Transverse colon (tissue), 4 donors: ENCODE data around the gene SPAG6.
A peak's percentile ranks its signal among the peaks of the same experiment; 100 is the strongest.

Source experiments
- CTCF ChIP-seq, 5 experiments: fragments of 200-600 bp in 3 of 5; fragments of 450-650 bp in 2 of 5; sonication (generic) in 3 of 5; IDR thresholded peaks; 1 replicate in 2 of 5; 2 replicates in 3 of 5; pipeline ENCODE4 v1.5.1; 2016 to 2017; ENCODE audit warnings: antibody characterized with exemption in 5 of 5, inconsistent platforms in 3 of 5, mild to moderate bottlenecking in 2 of 5, moderate library complexity in 1 of 5
- POLR2AphosphoS5 ChIP-seq, 3 donors: sonication (generic); formaldehyde crosslinking; IDR thresholded peaks; one replicate each; pipeline ENCODE4 v1.6.1; 2016; ENCODE audit warnings: antibody characterized with exemption in 3 of 3

GRCh38 chr10:22436893-22437619 lies 91.8 kb downstream of the SPAG6 start:
- TF ChIP-seq CTCF (IDR thresholded peaks at IDR 0.05) (peak in 4 of 5 experiments; percentile 15 to 30 (median 20)), POLR2AphosphoS5 (IDR thresholded peaks at IDR 0.05) (peak; percentile 88 to 96 (median 94))
